Kidney epithelial cell (primary cell): ENCODE data around the gene INTS6. TPM values are rescaled to one million over a fixed set of nuclear protein-coding genes. Genes with fewer than 3 reads are reported as not detected.

Experiments used
- DNase-seq: peaks from one replicate; pipeline ENCODE4 v3.0.0-alpha.2; 2010; ENCODE audit warnings: low read depth
- H3K27me3 ChIP-seq: 2 replicates; pipeline ENCODE4 v1.6.0; 2011; ENCODE audit warnings: low read length; ENCODE audit not compliant: control insufficient read depth, insufficient read depth
- H3K36me3 ChIP-seq: 2 replicates; pipeline ENCODE4 v1.5.1; 2011; ENCODE audit warnings: low read length; ENCODE audit not compliant: control insufficient read depth, insufficient read depth
- H3K4me3 ChIP-seq: 2 replicates; pipeline ENCODE4 v1.5.1; 2011; ENCODE audit warnings: low read depth, mild to moderate bottlenecking, control low read depth, low read length
- CTCF ChIP-seq: IDR thresholded peaks from 2 replicates; pipeline ENCODE4 v1.5.1; 2011; ENCODE audit warnings: mild to moderate bottlenecking, moderate library complexity, low read length, control low read depth, inconsistent platforms; ENCODE audit not compliant: insufficient read depth, poor library complexity, severe bottlenecking
- total RNA-seq: library from RNA; depleted of rRNA; stranded (reverse); fragments of >200 nt; gene quantifications from 2 replicates; pipeline ENCODE4 v1.2.3, GENCODE V29; 2015

INTS6 gene
- total RNA-seq, 1 donor from 2014 or later = 23.2 TPM

DNA sequence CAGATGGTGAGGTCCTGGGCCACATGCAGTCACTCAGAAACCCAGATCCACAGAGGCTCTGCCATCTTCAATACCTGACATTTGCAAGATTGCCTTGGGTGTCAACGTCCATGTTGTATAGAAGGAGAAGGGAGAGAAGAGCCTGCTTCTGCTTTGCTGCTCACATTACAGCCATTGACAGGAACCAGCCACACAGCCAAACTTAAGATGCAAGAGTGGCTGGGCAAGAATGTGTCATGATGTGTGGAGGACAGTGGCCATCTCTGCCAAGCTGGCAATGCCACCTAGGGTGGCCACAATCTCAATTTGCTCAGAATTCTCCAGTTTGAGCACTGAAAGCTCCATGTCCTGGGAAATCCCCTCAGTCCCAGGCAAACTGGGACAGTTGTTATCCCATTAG lies 139.2 kb downstream of the INTS6 start:
- no peak for DNase-seq
- Histone ChIP-seq H3K36me3 (no peaks in the 10 kb centered on the region), H3K27me3 (no peaks in the 10 kb centered on the region), H3K4me3 (no peak overlapping the region)
- TF ChIP-seq CTCF = no peak

DNA sequence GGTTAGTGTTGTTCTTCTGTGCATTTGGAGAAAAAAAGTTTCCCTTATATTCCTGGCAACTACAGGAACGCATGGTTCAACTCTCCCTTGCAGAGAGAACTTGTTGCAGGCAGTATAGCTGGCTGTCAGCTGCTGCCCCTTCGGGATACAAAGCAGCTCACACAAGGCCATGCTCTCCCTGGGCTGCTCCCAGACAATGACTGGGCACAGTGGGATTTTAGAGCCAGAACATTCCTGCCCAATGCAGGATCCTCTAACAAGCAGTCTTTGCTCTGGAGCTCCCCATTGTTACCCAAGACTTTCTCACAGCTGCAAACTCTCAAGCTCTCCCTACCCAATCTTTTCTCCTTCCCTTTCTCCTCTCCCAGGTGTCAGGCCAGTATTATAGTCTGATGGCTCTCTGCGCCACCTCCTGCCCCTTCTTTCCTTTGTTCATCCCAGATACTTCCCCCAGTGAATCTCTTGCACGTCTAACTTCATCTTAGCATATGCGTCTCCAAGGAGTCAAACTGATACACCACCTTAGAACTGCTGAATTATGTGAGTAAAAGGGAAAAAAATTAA lies 140.8 kb downstream of the INTS6 start:
- Histone ChIP-seq H3K4me3 (no peak overlapping the region), H3K27me3 (no peaks in the 10 kb centered on the region), H3K36me3 (no peaks in the 10 kb centered on the region)
- no peak for DNase-seq
- no peak for TF ChIP-seq CTCF

Other genes starting within 250 kb of the INTS6 start
- gene FAM124A, start 230.6 kb downstream of the INTS6 start, total RNA-seq = 0.48 and 1.2 TPM in 2 replicates
- not detected in 2 replicates for gene SERPINE3, start 113.3 kb downstream of the INTS6 start, total RNA-seq
- gene WDFY2, start 131.4 kb upstream of the INTS6 start, total RNA-seq = 5.8 and 11.1 TPM in 2 replicates